ENCODE measurements around the gene TMEM126B. TPM values are rescaled to one million over a fixed set of nuclear protein-coding genes. Genes with fewer than 3 reads are reported as not detected.

The TMEM126B gene
- total and polyA plus RNA-seq, 2 of the 13 experiments (the other 11 are each of a cell fraction or from before 2014, with no cell fraction given): 33.6 to 54.8 TPM

DNA sequence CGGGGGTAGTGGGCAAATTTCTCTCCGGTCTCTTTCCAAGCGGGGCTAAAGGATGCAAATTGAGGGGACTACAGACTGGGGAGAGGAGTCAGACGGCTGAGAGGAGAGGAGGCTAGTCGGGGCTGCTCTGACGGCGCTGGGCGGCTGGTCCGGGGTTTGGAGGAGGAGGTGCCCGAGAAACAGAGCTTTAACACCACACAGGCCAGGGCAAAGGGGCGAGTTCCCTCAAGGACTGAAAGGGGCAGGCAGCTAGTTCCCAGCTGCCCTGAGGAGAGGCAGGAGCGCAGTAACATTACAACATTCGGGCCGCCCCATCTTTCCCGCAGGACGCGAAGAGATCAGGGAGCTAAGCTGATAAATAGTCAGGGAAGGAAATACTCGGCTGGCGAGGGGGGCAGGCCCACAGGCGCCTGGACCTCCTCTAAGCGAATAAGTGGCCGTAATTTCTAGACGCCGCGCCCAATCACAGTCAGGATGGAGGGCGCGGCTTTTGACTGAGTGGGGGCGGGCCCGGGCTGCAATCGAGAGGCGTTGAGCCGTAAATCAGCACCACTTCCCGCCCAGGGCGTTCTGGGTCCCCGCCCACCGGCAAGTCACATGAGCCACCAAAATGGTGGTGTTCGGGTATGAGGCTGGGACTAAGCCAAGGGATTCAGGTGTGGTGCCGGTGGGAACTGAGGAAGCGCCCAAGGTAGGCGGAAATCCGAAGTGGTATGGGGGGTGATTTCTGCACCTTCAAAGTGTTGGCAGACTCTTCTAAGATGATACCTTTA is at the start of gene TMEM126B (continued):
- TF ChIP-seq, protein P1, sequence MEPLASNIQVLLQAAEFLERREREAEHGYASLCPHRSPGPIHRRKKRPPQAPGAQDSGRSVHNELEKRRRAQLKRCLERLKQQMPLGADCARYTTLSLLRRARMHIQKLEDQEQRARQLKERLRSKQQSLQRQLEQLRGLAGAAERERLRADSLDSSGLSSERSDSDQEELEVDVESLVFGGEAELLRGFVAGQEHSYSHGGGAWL (CRISPR knock-in tag; IDR thresholded peaks at IDR 0.05): no peak
- TF ChIP-seq GABPB1 (CRISPR knock-in tag; IDR thresholded peaks at IDR 0.05) (peak; percentile 87), MEF2D (CRISPR knock-in tag; IDR thresholded peaks at IDR 0.05) (no peak), ZNF260 (CRISPR knock-in tag; IDR thresholded peaks at IDR 0.05; ENCODE audit: borderline replicate concordance, low read depth) (no peak), EZH2 (conservative IDR thresholded peaks at IDR 0.05; ENCODE audit: low read depth, low read length) (no peak), NFYC (CRISPR knock-in tag; IDR thresholded peaks at IDR 0.05) (peak; percentile 79), HNRNPUL1 (IDR thresholded peaks at IDR 0.05; ENCODE audit: low read depth, low read length) (no peak), XRCC5 (optimal IDR thresholded peaks at IDR 0.05; ENCODE audit: low read length) (no peak), ZNF607 (CRISPR knock-in tag; IDR thresholded peaks at IDR 0.05; ENCODE audit: borderline replicate concordance) (no peak), ZNF34 (CRISPR knock-in tag; IDR thresholded peaks at IDR 0.05; ENCODE audit: borderline replicate concordance) (0 out of 2 replicates have a peak, but pooled peaks have one; percentile 29), ZNF644 (CRISPR knock-in tag; IDR thresholded peaks at IDR 0.05; ENCODE audit: low read depth) (peak; percentile 84), GABPA (IDR thresholded peaks at IDR 0.05; ENCODE audit: low read depth, low read length) (peak; percentile 37; the same call in 1 of the 2 replicates), GABPA (CRISPR knock-in tag; IDR thresholded peaks at IDR 0.05; ENCODE audit: low read depth) (peak; percentile 78), PRMT3 (CRISPR knock-in tag; IDR thresholded peaks at IDR 0.05; ENCODE audit: borderline replicate concordance, low read depth) (peak; percentile 72; the same call in 1 of the 2 replicates), ZSCAN21 (CRISPR knock-in tag; IDR thresholded peaks at IDR 0.05; ENCODE audit: borderline replicate concordance) (0 out of 2 replicates have a peak, but pooled peaks have one; percentile 38), ZNF354B (CRISPR knock-in tag; IDR thresholded peaks at IDR 0.05) (0 out of 2 replicates have a peak, but pooled peaks have one; percentile 24)
- TF ChIP-seq, protein P2, sequence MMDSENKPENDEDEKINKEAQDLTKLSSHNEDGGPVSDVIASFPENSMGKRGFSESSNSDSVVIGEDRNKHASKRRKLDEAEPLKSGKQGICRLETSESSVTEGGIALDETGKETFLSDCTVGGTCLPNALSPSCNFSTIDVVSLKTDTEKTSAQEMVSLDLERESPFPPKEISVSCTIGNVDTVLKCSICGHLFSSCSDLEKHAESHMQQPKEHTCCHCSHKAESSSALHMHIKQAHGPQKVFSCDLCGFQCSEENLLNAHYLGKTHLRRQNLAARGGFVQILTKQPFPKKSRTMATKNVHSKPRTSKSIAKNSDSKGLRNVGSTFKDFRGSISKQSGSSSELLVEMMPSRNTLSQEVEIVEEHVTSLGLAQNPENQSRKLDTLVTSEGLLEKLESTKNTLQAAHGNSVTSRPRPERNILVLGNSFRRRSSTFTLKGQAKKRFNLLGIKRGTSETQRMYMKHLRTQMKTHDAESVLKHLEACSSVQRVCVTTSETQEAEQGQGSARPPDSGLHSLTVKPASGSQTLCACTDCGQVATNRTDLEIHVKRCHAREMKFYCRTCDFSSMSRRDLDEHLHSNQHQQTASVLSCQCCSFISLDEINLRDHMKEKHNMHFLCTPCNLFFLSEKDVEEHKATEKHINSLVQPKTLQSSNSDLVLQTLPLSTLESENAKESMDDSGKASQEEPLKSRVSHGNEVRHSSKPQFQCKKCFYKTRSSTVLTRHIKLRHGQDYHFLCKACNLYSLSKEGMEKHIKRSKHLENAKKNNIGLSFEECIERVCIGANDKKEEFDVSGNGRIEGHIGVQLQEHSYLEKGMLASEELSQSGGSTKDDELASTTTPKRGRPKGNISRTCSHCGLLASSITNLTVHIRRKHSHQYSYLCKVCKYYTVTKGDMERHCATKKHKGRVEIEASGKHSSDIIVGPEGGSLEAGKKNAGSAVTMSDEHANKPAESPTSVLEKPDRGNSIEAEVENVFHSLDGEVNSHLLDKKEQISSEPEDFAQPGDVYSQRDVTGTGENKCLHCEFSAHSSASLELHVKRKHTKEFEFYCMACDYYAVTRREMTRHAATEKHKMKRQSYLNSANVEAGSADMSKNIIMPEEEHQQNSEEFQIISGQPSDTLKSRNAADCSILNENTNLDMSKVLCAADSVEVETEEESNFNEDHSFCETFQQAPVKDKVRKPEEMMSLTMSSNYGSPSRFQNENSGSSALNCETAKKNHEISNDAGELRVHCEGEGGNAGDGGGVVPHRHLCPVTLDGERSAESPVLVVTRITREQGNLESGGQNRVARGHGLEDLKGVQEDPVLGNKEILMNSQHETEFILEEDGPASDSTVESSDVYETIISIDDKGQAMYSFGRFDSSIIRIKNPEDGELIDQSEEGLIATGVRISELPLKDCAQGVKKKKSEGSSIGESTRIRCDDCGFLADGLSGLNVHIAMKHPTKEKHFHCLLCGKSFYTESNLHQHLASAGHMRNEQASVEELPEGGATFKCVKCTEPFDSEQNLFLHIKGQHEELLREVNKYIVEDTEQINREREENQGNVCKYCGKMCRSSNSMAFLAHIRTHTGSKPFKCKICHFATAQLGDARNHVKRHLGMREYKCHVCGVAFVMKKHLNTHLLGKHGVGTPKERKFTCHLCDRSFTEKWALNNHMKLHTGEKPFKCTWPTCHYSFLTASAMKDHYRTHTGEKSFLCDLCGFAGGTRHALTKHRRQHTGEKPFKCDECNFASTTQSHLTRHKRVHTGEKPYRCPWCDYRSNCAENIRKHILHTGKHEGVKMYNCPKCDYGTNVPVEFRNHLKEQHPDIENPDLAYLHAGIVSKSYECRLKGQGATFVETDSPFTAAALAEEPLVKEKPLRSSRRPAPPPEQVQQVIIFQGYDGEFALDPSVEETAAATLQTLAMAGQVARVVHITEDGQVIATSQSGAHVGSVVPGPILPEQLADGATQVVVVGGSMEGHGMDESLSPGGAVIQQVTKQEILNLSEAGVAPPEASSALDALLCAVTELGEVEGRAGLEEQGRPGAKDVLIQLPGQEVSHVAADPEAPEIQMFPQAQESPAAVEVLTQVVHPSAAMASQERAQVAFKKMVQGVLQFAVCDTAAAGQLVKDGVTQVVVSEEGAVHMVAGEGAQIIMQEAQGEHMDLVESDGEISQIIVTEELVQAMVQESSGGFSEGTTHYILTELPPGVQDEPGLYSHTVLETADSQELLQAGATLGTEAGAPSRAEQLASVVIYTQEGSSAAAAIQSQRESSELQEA (CRISPR knock-in tag; IDR thresholded peaks at IDR 0.05; ENCODE audit: not compliant biosample characterization): no peak
- TF ChIP-seq, protein P3, sequence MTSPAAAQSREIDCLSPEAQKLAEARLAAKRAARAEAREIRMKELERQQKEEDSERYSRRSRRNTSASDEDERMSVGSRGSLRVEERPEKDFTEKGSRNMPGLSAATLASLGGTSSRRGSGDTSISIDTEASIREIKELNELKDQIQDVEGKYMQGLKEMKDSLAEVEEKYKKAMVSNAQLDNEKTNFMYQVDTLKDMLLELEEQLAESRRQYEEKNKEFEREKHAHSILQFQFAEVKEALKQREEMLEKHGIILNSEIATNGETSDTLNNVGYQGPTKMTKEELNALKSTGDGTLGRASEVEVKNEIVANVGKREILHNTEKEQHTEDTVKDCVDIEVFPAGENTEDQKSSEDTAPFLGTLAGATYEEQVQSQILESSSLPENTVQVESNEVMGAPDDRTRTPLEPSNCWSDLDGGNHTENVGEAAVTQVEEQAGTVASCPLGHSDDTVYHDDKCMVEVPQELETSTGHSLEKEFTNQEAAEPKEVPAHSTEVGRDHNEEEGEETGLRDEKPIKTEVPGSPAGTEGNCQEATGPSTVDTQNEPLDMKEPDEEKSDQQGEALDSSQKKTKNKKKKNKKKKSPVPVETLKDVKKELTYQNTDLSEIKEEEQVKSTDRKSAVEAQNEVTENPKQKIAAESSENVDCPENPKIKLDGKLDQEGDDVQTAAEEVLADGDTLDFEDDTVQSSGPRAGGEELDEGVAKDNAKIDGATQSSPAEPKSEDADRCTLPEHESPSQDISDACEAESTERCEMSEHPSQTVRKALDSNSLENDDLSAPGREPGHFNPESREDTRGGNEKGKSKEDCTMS (CRISPR knock-in tag; conservative IDR thresholded peaks at IDR 0.05): no peak
